Eye (tissue), 1 donor: Measurements from ENCODE around the gene UNC79.
A peak's percentile ranks its signal among the peaks of the same experiment; 100 is the strongest.

ENCODE experiments used
- DNase-seq: peaks from one replicate; pipeline ENCODE4 v3.0.0-alpha.2; 2015

The UNC79 gene

DNA sequence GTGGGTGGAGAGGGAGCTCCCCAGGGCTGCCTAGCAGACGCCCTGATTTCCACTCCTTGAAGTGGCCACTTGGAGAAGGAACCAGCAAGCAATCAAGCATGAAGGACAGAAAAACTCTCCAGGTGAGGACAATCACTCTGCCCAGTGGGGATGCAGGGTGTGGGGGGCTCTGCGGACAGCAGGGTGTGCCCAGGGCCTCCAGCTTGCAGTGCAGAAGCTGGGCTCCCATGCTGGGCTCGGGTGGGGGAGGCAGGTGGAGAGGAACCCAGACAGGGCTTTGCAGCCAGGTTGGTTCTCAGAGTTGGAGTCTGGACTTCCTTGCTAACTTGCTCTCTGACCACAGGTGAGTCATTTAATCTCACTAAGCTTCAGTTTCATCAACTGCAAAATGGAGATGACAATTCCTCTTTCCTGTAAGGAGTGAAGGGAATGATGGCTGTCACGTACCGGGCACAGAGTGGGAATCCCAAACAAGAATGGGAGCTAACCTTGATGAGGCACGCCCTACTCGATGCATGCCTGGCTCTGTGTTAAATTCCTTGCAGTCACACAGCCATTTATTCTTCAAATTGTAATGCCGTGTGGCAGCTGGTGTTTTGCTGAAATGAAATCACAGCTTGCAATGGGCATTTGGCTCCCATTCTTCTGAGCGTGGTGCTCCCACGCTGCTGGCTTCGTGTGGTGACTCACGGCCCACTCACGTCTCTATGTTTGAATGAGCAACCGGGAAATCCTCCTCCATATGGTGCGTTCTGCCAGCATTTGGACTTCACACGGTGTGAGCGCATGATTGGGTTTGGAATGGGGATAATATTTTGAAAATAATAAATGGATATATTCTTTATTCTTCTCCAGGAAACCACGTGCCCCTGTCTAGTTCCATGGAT is 282.3 kb downstream of the UNC79 start:
- peak; percentile 14 for DNase-seq

DNA sequence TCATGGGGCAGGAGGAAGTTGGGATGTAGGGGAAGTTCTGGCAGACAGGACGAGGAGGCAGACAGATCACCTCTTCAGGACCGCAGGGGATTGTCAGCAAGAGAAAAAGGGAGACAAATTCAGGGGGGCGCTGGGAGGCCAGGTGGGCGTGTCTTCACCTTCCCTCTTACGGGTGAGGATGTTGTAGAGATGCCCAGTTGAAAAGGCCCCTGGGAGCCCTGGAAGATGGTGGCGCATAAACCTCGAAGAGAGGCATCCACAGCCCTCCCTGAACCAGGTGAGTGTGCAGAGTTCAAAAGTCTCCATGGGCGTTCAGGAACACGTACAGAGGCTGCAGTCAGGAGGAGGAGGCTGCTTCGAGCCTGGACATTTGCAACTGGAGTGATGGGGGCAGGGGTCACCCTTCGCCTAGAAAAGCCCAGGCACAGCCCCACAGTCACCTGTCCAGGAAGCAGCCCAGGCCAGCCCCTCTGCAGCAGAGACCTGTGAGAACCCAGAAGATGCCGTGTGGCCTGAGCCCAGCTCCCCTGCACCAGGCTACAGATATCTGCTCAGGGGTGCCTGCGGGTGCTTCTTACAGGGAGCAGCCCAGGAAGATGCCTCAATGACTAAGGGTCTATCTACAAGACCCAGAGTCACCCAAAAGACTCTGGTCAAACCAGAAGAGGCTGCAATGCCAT is 283.1 kb downstream of the UNC79 start:
- DNase-seq, result no peak

DNA sequence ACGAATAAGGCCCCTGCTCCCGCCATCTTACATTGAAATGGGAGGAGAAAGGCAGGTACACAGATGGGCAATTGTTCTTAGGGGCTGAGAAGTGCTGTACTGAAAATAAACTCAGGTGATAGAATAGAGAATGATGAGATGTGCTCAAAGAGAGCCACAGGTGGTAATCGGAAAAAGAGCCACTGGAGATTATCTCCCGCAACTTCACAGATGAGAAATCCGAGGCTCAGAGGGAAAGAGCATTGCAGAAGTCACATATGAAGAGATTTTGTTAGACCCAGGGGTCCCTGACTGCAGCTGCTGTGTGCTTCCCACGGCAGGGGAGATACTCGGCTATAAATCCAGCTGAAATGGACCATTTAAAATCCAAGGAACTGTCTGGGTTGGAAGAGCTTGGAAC is 283.9 kb downstream of the UNC79 start:
- no peak for DNase-seq

DNA sequence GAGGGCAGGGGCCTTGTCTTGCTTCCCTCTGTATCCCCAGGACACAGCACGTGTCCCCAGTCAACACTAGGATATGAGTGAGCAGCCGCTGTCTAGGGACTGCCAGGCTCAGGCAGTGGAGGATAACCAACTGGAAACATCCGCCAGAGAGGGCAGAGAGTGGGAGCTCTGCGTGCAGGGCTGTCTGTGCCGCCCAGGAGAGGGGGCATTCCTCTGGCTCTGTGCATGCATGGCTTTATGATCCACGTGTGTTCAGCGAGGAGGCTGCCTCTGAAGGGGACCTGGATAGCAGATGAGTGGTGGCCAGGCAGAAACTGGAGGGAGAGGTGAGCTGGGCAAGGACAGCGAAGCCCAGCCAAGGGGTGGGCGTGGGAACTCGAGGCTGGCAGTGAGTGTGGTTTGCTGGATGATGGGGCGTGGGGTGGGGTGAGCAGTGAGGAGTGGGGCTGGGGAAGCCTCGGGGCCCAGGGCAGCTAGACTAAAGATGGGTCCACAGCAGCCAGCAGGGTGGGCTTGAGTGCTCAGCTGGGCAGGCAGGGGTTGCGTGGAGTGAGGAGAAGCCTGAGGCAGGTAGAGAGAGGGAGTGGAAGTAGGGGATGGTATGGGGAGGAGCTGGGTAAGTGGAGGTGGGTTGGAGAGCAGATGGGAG is 284.7 kb downstream of the UNC79 start:
- DNase-seq, result no peak

DNA sequence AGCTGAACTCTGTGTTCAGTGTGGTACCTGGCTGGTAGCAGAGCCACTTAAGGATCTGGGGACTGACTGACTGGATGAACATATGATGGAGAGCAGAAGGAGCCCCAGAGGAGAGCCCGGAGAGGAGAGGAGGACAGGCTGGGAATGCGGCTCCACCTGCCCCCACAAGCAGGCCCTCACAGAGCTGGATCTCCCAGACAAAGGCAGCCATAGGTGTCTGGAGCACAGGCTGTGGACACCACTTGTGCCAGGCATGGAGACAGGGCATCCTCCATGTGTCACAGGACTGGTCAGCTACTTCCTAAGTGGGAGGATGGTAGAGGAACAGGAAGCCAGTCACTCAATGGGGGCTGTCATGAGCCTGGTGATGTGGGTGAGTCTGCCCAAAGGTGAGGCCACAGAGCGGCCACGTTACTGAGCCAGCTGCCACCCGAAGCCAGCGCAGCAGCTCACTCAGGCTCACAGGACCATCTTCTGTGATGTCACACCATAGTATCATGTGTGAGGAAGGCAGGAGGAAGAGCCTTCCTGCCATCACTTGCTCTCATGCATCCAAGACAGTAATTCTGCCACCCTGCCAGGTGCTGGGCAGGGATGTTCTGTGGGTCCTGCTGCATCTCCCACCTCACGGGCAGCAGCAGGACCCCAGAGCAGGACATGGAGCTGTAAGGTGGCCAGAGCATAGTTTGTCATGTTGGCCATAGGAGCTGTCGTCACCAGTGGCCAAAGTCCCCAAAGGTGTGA is 285.4 kb downstream of the UNC79 start:
- no peak for DNase-seq

DNA sequence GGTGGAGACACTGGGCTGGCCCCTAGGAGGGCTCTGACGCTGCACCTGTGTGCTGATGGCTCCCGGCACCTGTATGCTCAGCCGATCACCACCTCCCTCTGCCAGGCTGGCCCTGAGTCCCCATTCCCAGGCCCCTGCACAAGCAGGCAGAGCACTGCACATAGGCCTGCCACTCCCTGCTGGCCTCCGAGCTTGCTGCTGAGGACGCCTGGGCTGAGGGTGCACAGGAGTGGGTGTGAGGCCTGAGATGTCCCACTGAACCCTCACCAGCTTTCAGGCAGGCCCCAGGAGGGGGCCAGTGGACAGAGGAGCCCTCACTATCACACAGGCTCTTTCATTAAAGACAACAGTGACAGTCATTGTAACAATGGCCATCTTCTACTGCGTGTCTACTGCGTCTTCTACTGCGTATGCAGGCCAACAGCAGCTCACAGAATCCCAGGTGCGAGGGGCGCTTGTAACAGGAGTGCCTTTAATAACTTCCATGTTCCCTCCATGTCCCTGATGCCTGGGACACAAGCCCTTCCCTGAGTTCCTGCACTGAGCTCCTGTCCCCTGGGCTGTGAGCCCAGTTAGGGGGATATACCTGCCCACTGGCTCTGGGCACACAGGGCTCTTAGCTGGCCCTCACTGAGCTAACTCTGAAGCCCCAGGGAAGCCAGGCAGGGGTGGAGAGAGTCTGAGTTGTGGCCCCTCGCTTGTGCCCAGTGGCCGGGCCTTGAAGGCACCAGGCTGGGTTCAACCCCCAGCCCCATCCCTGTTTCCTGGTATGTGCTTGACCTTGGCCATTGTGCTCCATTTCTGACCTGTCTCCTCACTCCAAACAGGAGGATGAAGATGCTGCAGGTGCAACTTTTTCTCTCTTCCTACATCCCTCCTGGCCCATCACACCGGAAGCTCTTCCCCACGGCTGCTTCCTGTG is 286.3 kb downstream of the UNC79 start:
- DNase-seq, result no peak

DNA sequence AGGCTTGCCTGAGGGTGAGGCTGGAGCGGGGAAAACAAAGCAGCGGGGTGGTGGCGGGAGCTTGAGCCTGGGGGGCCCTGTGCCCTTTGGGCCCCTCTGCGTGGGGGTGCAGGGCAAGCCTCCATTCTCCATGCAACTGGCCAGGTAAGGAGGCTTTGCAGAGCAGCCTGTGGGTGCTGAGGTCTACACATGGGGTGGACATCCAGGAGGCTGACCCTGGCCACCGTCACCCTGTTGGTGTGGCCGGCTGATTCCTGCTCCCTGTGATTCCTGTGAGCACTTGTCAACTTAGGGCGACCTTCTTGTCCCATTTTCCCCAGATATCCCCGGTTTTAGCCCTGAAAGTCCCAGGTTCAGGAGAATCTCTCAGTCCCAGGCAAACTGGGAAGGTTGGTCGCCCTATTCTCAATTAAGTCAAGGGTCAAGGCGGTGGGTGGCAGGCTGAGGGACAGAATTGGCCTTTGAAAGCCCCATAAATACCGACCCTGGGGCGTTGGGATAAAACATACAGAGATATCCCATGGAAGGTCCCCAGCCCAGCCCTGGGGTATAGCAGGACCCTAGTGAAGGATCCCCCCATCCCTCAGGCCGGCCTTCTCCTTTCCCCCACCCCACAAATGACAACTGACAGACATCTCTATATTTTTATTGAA is 287.1 kb downstream of the UNC79 start:
- no peak for DNase-seq

DNA sequence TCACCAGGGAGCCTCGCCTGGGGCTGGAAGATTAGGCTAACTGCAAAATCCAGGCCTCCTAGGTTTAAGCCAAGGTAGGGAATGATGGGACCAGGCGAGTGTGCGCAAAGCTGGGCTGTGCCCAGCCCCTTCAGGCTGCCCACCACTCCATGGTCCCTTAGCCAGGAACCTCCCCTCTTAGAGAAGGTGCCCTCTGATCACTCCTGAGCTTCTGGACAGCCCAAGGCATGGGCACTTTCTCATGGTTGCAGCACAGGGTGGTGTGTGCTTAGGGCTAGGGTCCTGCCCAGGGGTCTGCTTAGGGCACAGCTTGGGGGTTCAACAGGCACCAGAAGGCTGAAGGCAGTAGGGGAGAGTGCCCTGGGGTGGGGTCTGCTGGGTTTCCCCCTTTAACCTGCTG is 288.5 kb downstream of the UNC79 start:
- no peak for DNase-seq

DNA sequence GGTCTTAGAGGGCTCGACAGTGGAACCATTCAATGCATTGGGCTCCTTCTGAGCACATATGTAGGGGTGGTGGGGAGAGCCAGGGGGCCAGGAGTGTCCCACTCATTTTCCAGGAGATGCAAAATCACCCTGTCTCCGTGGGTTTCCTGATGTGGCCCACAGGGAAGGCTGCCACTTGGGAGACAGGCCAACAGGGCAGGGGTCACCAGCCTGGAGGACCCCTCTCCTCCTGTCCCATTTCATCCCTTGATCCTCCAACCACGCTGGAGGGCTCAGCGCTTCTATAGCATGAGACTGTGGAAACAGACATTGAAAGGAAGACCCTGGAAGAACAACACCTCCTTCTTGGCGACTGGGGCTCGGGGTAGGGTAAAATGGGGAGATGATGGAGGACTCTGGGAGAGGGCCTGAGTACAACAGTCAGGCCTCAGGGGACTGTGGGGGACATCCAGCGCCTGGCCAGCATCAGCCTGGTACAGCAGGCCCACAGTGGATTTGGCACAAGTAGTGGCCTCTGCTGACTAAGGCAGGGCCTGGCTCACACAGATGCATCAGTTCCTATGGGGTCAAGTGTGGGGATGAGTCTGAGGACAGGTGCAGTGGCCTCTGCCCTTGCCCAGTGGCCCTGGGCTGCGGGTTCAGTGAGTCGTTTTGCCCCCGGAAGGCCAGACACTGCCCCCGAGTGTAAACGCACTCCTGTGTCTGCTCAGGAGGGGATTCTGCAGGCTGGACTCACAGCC is 289.5 kb downstream of the UNC79 start:
- no peak for DNase-seq

DNA sequence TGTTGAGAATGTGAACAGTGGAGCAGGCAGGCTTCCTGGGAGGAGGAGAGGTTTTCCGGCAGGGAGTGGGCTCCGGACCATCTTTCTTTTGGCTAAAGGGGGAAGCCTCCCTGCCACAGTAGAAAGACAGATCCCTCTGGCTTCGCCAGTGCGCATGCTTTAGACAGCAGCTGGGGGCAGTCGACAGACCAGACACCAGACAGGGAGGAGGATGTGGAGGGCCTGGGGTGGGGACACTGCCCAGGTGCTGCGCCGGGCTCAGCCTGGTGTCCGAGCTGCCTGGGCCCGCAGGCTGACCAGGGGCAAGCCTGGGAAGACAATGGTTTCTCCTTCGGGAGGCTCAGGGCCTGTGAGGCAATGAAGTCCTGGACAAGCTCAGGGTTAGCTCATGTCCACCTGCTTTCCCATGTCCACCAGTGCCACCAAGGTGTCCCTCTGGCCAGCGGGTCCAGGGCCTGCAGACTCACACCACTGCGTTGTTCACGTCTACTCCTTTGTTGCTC is 290.3 kb downstream of the UNC79 start:
- DNase-seq, result no peak

DNA sequence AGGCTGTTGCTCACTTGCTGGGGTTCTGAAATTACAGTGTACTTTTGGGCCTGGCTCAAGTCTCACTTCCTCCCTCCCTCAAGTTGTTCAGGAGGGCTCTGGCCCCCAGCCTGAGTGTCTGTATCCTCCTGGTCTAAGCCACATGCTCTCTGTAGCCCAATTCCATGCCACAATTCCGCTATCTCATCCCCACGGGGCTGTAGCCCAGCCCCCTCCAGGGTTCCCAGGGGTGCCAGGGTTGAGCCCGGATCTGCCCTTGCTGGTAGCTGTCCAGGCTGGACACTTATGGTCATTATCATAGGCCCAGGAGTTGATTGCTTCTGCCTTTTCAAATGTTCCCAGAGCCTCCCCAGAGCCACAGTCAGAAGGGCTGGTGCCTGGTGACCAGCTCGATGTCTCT is 292.3 kb downstream of the UNC79 start:
- DNase-seq, result no peak

DNA sequence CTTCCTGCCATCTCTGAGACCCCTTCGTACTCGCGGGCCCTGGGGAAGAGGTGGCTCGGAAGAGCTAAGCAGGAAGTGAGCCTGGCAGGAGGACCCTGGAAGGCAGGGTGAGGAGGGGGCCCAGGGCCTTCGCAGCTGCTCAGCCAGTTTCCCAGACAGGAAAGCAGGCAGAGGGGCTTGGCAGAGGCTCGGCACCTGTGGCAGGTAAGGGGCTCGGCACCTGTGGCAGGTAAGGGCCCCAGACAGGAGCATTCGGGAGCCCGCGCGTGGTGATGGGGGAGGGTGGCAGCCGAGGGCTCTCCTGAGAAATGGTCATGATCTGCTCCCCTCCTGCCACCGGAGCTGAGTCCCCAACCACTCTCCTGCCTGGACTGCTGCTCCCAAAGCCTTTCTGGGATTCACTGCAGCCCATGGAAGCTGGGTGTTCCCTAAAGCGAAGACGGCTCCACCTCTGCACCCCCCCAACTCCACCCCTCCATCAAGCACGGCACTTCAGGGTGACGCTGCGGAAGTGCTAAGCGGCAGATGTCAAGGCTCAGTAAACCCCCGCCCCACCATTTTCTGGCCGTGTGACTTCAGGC is 294.4 kb downstream of the UNC79 start:
- no peak for DNase-seq

DNA sequence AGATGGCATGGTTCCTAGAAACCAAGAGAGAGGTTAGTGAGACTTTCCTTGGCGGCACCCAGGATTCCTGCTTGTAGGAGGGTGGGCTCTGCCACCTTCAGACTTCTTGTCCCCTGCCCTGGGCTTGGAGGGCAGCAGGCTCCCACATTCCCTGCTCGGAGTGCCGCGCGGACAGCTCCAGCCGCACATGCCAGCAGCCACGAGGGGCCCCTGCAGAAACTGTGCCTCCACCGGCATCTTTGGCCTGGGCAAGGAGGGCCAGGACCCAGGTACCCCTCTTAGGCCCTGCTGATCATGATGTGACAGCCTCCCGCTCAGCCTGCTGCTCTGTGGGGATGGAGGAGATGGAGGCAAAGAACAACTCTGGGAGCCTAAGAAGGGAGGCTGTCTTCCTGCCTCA is 295.3 kb downstream of the UNC79 start:
- DNase-seq, result no peak

DNA sequence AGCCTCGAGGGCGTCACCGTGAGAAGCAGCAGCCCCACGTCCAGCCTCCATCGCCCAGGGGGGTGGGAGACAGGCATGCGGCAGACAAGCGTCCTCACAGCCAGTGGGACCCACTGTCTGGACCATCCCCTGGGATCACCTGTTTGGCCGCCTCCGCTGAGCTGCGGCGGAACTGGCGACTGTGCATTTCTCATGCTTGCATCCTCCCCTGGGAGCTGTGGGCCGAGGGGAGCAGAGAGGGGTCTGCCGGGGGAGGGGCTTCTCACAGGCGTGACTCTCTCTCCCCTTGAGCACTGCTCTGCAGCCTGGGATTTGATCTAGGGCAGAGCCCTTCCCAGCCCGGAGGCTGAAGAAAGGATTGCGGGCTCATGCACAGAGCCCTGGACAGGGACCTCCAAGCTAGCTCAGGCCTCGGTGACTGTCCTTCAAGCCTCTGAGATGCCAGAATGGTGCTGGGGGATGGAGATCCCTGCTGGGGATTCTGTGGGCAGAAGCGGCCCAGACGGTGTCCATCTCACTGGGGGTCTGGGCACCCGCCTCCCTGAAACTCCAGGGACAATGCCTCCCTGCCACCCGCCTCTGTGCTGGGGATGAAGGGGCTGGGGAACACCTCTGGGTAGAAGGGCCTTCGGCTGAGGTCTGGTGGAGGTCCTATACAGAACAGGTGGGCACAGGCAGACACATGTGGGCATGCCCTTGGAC is 296.5 kb downstream of the UNC79 start:
- DNase-seq, result no peak

DNA sequence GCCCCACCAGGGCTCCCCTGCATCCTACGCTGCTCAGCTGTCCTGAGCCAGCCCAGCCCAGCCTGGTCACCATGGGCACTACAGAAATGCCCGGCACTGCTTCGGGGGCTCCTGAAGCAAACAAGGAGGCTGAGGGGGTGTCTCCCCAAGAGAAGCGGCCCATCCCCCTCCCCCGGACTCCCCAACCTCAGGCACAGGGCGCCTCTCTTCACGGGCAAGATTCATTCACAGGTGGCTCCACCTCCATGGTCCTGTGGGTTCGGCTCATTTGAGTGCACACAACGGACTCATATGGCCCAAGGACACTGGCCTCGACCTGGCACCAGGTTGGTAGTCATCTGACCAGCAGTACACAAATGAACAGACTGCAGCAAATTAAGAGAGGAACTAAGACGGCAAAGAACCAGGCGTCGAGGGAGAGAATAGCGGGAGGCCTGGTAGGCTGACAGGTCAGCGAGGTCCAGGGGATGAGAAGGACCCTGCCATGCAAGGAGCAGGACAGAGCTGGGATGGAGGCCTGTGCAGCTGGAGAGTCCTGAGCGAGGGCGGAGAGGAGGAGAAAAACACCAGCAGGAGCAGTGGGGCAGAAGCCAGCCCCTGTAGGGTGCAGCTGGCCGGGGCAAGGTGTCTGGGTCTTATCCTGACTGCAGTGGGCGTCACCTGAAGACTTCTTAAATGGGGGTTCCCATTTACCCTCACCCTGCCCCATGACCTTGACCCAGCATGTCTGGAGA is 297.3 kb downstream of the UNC79 start:
- DNase-seq, result no peak

DNA sequence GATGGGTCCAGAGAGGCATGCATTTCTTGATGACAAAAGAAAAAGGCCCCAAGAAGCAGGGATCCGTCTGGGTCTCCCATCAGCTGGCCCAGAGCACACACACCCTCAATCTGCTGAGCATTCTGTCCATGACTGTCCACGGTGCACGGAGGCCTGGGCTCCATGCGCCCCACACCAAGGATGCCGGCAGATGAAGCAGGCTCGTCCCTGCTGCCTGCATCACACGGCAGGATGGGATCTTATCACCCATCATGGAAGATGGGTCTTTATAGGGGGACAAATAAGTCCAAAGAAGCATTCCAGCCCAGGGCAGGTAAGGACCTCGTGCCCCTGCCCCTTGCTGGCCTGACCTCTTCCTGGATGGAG is 297.9 kb downstream of the UNC79 start:
- no peak for DNase-seq

DNA sequence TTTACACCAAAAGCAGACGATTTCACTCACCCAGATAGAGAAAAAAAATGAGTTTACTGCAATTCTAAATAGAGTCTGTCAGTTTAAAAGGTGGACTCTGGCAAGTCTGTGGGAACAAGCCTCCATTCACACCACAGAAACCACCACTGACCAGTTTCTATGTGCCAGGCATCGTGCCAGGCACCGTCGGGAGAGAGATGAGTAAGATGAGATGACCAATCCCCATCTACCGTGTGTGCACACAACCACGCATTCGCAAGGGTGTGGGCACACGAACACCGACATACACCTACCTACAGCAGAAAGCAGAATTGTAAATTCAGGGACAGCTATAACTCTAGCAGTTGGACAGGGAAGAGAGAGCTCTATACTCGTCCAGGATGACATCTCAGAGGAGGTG is 299.3 kb downstream of the UNC79 start:
- DNase-seq, result no peak

DNA sequence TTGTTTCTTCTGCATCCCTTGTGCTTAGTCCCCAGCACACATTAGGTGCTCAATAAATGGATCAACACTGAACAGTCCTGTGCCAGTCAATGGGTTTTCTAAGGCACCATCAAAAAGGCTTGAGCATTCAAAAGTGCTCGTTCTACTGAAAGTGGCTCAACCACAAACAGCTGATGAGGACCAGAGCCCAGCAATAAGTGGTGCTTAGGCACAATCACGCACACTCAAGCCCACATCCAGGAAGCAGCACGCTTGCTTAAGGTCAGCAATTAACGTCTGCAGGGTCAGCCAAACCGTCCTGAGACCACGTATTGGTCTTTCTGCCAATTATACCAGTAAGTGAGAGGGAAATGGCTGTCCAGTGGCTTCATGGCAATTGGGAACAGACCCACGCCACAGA is 301.0 kb downstream of the UNC79 start:
- no peak for DNase-seq

DNA sequence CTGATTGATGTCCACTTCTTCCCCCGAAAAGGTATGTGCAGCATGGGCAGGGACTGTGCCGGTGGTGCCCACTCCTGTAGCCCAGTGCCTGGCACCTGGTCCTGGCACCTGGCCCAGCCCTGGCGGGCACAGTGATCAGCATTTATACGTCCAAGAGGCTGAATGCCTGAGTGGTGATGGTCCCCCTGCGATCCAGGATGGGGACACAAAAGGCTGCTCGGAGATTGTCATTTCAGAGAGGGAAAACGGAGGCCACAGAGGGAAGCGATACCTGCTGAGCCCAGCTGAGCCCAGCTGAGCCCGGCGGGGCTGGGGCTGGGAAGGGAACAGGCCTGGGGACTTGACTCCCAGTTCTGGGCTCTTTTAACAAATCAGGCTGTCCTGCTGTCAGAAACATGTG is 301.8 kb downstream of the UNC79 start:
- no peak for DNase-seq
